HG03378 (cell line): ENCODE measurements around the gene ANXA6.

Source experiments
- ATAC-seq: cut with Tn5 transposase; IDR thresholded peaks from one replicate; pipeline ENCODE4 v1.9.1; 2021; ENCODE audit warnings: mild to moderate bottlenecking, moderate library complexity; ENCODE audit not compliant: unreplicated experiment

Gene ANXA6

DNA sequence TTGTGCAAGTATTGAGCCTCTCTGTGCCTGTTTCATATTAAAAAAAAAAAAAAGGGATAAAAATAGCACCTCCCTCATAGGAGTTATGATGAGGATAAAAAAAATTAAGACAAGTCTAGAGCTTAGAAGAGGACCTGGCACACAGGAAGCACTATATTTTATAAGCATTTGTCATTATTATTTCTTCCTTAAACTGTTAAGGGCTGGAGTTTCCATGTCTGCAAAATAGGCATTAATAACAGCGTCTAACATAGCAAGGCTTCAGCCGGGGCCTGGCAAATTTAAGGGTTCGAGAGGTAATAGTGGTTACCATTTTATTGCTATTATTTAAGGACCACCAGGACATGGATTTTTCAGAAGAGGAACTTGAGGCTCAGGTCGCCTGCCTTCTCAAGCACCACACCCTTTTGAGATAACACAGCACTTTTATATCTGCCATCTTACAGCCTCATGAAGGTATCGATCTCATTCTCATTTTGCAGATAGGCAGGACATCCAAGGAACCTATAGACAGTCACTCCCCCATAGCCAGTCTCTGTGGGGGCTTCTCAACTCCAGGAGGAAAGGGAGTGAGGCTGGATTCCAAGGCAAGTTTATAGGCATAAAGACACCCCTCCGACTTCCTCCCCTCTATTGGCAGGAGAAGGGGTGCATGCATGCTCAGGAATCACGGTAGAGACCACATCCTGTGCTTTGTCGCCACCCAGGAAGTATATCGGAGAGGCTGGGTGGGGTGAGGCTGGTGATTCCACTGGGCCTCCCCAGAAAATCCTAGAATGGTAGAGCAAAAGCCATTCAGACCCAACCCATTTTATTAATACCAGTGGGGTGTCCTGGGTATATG lies 2.4 kb downstream of the ANXA6 start:
- ATAC-seq = peak; percentile 25

DNA sequence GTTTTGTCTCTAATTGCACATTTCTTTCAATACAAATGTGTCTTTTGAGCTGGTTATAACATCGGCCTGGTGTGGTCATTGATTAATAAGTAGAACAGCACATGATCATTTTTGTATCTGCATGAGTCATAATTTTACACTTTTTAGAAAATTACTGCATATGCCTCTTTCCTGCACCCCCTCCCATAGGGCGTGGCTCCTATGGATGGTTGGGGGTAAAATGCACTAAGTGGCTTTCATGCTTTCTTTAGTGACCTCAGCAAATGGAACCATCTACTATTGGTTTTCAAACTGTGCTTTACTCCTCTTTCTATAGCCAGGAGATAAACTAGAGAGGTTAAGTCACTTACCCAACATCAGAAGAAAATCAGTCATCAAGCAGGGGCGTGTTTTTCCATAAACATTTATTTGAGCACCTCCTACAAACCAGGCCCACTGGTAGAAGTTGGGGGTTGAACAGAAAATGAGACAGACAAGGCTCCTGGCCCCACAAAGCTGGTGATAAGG lies 3.8 kb downstream of the ANXA6 start:
- ATAC-seq = no peak

DNA sequence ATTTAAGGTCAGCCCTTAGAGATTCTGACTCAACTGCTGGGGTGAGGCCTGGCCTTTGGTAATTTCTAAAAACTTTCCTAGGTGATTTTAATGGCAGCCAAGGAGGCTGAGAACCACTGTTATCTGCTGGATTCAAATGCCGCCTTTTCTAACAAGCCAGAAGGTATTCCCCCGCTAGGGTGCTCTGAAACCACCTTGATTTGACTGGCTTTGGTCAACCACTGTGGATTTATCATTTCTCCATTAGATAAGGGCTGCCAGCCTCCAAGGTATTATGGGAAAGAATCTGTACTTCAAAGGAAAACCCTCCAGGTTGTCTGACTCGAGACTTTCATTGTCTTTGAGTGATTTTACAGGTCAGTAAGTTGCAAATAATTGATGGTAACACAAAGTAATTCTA lies 4.3 kb downstream of the ANXA6 start:
- ATAC-seq = no peak

DNA sequence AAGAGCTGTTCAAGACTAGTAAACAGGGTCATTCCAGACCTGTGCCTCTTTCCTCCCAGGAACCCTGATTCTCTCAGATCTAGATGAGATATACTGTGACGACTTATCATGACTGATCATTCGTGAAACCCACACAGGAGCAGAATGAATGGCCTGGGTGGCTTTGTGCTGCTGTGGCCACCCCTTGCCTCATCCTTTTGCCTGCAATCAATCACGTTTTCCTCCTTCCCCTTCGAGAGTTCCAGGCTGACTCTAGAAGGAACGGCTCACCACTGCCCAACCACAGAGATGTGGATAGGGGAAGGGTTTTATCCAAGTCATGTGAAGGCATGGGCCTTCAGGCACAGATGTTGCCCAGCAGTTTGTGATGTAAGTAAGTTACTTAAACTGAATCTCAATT lies 5.8 kb downstream of the ANXA6 start:
- ATAC-seq = peak; percentile 47

DNA sequence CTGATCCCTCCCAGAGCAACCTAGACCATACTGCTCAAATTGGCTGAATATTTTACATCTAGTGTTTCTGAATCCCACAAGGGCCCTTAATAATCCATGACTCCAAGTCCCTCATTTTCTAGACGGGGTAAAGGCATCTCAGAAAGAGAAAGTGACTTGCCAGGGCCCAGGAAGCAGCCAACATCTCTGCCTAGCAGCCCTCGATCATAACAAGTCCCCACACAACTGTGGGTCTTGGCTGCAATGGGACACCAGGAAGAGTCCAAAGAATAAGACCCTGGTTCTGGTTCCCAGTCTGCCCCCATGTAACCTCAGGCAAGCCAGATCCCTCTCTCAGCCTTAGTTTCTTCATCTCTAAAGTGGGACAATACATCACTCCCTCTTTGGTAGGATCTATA lies 6.3 kb downstream of the ANXA6 start:
- no peak for ATAC-seq

DNA sequence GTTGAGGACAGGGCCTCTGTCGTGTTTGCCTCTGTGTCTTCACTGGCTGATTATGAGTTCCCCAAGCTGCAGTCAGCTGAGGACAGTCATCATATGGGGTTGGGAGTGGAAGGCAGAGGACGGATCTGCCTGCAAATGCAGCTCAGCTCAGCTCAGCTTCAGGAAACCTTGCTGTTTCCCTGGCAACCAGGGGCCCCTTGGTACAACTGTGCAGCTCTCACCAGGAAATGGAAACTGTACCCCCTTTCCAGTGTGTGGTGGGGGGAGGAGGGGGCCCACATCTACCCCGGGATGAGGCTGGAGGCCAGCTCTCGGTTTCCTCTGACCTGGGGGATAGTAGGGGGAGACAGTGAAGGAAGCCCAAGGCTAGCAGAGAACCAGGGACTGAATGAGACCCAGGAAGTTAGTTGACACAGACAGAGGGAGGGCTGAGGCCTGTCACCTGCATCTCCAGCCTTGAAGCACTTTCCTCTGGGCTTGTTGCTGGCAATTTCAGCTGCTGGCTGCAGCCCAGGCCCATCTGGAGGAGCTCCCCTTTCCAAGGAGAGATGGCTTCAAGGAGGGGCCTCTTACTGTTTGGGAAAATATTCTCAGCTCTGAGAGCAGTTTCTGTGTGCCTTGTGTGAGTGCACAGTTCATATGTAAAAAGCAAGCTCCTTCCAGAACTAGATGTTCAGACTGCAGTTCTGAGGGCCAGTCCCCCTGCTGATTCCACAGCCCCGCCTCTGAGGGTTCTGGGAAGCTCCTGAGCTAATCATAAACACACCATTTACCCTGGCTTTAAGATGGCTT lies 6.9 kb downstream of the ANXA6 start:
- ATAC-seq = peak; percentile 45

DNA sequence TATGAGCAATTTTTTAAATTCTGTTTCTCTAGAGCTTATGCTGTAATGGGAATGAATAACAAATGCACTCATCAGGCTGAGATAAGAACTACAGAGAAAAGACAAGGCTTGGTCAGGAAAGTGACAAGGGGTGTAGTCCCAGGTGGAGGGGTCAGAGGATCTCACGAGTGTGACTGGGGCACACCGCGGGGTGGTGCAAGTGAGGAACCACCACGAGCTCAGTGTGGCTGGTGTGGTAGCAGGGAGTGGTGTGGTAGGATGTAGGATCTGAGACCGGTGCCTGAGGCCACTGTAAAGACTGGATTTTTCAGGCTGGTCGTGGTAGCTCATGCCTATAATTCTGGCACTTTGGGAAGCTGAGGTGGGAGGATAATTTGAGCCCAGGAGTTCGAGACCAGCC lies 9.0 kb downstream of the ANXA6 start:
- no peak for ATAC-seq

DNA sequence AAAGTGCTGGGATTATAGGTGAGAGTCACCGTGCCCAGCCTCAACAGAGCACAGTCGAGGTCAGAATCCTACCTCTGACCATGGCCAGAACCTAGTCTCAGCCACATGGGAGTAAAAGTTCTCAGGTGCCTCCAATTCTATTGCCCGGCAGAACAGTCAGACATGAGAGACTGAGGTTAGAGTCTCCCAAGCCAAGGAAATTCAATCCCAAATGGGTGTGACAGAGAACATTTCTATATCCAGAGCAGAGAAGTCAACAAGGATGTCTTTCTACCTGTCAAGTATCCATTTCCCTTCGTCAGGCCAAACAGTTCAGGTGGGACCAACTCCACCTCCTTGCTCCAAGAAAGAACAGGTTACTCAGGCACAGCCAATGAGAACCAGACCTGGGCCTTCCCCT lies 10.5 kb downstream of the ANXA6 start:
- no peak for ATAC-seq

DNA sequence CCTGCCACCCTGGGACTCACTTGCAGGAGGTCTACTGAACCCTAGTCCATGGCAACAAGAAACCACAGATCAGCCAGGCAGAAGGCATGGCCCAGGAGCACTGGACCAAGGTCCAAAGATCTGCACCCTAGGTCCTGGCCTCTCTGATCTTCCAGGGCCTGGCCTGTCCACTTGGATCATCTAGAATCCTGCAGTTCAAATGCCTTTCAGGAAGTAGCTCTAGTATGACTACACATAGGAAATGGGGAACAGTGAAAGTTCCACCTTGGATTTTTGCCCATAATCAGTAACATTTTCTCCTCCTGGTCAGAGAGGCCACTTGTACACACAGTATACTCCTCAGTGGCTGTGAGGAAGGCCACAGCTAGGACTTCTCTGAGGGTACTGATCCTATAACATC lies 11.5 kb downstream of the ANXA6 start:
- ATAC-seq = no peak

DNA sequence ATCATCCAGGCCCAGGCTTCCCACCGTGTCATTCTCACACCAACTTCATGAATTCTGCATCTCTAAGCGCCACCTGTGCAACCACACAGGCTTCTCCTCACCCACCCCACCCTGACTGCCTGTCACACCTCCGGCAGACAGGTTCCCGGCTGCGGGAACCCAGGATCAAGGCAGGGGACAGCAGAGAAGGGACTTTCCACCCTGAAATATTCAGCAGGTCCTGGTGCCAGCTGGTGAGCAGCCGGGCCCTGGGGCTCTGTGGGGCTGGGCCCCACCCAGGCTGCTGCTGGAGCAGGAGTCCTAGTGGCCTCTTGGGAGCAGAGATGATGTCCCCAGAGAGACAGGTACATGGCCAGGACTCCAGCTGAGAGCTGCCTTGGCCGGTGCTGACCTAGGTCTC lies 12.7 kb downstream of the ANXA6 start:
- no peak for ATAC-seq

DNA sequence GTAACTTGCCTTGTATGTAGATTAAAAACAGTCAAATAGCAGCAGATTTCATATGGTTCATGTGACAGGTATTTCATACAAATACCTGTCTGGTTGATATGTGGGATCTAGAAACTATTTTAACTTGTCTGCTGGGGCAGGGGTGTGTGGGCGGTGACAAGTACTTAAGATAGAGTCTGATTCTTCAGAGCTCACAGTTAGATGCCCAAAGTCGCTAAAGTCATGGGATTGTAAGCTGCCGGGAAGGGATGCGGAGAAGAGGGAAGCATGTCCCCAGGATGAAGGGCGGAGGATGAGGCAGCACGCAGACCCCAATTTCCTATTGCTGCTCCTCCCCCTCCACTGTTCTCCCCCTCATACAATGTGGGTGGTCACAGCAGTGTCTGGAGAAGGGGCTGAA lies 13.3 kb downstream of the ANXA6 start:
- ATAC-seq = no peak

DNA sequence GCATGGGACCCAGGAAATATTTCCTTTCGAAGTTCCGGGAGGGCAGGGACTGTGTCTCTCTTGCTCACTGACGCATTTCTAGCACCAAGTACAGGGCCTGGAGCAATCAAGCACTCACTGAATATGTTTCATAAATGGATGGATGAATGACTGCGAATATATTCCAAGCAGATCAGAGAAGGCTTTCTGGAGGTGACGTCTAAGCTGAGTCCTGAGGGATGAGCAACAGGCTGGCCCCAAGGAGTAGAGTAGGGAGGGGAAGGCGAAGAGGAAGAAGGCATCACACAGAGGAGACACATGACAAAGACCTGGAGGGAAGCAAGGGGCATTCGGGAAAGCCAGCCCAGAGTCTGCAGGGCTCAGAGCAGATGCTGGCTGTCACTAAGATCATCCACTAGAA lies 13.9 kb downstream of the ANXA6 start:
- no peak for ATAC-seq

DNA sequence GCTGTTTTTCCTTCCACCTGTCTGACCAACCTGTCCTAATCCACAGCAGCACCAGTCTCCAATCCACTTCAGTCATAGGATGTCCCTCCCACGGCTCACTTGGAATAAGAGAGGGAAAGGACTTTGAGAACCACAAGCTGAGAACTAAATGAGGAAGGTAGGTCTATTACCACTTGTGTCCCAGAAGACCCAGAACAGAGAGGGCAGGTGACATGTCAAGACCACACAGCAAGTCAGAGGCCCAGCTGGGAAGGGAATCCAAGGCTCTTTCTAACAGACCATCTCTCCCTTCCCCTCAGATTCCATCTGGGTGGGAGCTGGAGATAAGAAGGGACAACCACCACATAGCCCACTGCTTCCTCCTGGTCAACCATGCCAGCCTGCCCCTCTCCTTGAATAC lies 14.6 kb downstream of the ANXA6 start:
- no peak for ATAC-seq

DNA sequence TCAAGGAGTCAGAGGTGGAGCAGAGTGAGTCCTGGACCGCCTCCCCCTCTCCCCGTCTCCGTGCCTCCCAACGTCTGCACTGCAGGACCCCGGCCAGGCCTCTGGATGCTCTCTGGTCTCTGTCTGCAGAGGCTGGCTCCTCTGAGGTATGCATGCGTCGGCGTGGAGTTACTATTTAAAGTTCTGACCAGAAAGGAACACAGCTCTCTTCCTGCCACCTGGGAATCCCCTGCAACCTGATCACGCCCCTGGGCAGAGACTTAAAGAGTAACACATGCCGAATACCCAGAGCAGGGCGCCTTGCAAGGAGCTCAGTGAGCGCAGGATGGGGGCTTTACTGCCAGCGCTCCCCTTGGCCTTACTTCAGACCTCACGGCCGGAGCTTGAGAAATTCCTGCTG lies 16.0 kb downstream of the ANXA6 start:
- ATAC-seq = peak; percentile 93

DNA sequence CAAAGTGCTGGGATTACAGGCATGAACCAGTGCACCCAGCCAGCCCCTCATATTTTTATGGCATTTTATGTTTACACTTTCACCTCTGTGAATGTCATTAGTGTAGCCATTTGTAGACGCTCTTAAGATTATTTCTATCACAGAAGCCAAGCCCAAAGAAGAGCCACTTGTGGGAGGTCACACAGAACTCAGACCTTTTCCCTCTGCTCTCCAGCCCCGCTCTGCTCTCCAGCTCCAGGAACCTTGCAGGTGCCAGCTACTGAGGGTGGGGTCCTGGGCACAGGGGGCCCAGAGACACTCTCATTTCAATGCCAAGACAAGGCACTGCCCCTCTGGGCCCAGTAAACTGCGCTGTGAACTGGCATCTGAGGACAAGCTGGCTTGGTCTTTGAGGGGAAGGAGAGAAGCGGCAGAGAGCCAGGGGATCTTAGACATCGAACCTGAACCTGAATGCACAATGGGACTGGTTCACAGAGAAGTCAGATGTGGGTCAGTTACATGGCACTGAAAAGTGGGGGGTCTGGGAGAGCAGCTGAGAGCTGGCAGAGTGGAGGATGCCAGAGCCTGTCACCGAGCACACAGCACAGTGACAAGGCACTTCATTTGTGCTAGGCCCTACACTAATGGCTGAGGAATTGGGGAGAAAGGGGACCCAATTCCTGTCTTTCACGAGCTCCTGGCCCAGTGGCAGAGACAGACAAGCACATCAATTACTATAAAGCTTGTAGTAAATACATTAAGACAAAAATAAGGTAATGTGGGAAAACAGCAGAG lies 16.7 kb downstream of the ANXA6 start:
- ATAC-seq = no peak

DNA sequence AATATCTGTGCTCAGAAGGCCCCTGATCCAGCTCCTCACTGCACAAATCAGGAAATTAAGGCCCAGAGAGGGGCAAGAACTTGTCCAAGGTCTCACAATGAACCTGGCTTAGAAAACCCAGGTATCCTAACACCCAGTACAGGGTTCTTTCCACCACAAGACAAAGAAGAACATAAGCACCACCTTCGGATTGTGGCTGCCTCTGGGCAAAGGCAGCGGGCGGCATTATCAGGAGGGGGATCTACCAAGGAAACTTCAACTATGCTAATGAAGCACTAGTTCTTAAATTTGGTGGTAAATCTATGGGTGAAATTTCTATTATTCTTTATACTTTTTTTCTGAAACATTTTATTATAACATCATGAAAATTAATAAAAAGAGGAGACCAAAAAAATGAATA lies 17.9 kb downstream of the ANXA6 start:
- no peak for ATAC-seq

DNA sequence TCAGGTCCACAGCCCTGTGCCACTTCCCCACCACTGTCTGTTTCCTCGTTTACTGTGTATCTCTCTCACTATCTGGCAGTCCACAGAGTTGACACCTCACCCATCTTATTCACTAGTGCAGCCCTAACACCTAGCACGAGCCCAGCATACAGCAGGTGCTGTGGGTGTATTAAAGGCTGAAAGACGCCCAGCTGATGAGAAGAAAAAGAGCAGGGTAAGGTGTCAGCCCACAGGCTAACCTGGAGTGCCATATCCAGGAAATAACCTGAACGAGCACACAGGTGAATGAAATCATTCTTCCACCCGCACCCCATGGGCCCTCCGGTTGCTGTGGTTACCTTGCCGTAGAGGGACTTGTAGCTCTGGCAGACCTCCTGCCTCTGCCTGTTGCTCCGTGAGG lies 18.6 kb downstream of the ANXA6 start:
- ATAC-seq = no peak

DNA sequence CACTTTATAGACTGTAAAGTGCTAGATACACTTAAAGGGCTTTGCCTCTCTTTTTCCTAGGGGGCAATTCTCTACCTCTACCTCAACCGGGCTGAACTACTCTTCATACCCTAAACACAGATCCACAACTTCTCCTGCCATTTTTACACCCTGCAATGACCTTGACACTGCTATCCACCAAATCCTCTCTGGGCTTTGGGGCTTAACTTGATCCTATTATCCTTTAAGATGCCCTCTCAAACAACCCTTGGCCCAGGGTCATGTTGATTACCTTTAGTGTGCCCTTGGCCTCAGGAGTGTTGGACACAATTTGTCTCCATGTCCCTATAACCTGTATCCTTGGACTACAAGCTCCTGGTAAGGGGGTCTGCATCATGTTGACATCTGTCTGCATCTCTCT lies 19.5 kb downstream of the ANXA6 start:
- no peak for ATAC-seq

DNA sequence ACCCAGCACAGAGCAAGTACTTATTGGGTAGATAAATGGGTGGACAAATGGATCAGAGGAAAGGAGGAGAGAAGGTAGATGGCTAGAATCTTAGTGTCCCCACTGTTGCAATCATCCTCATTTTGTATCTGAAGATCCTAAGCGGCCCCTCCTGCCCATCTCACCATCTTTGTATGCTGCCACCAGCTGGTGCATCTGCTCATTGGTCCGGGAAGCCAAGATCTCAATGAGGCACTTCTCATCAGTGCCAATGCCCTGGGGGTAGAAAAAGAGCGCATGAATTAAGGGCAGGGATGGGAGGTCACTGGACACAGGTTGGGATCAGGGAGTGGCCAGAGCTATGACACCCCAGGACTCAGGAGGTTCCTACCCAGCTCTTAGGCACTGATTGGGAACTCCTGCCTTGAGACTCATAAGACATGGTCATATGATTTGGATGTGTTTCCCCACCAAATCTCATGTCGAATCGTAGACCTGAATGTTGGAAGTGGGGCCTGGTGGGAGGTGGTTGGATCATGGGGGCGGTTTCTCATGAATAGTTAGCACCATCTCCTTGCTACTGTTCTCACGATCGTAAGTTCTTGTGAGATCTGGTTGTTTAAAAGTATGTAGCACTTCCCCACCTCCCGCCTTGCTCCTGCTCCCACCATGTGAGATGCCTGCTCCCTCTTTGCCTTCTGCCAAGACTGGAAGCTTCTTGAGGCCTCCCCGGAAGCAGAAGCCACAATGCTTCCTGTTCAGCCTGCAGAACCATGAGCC lies 20.3 kb downstream of the ANXA6 start:
- ATAC-seq = no peak

DNA sequence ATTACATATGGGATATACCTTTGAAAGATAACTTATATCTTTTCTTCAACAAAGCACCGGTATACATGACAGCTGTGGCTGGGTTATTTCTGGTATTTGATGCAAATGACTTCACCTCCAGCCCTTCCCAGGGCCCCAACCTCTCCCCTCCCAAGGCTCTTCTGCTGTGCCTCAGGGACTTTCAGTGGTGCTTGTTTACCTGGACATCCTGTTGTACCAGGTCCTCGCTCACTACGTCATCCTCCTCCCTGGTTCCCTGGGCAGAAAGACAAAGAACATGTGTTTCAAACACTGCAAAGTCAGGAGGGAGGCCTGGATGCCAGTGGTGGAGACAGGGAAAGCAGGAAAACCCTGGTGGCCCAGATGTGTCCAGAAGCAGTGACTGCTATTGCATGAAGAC lies 23.4 kb downstream of the ANXA6 start:
- peak; percentile 49 for ATAC-seq

DNA sequence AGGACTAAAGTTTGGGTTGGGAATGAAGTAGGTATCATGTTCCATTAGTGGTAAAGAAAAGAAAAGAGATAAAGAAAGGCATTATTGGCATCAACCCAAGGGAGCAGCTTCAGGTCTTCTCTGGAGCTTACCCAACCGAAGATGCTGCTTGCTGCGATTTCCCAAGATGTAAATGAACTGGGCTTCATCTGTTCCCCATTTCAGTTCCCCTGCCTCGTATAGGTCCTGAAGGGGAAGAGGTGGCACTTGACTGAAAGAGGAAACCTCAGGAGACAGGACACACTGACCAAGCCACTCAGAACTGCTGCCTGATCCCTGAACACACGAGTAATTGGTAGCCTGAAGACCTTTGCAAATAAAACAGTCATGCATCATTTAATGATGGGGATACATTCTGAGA lies 24.6 kb downstream of the ANXA6 start:
- ATAC-seq = no peak
